Stimulated activated naive B cell treated with anti-CD40 and anti-IgM and Interleukin-4, amounts not matched to agents 10 μg/mL and 1 μg/mL and 100 μg/mL, for 72 hours (primary cell): Measurements from ENCODE around the gene CLEC16A.

Source experiments
- ATAC-seq, 2 donors: fragments of 150-1000 bp; cut with Tn5 transposase; replicated peaks; 2 replicates each; pipeline ENCODE4 v1.10.0; 2021; ENCODE audit warnings: moderate library complexity in 1 of 2
- DNase-seq: peaks from one replicate; pipeline ENCODE4 v3.0.0; 2021
- H3K27ac Mint-ChIP-seq: one replicate; pipeline ENCODE4 v1.8.0; 2022; ENCODE audit warnings: mild to moderate bottlenecking, mixed read lengths
- H3K27me3 Mint-ChIP-seq, 2 donors: one replicate each; pipeline ENCODE4 v1.8.0; 2022; ENCODE audit warnings: mixed read lengths in 2 of 2
- H3K36me3 Mint-ChIP-seq, 2 donors: one replicate each; pipeline ENCODE4 v1.8.0; 2022; ENCODE audit warnings: mixed read lengths in 2 of 2, mild to moderate bottlenecking in 1 of 2
- H3K4me1 Mint-ChIP-seq, 2 donors: one replicate each; pipeline ENCODE4 v1.8.0; 2022; ENCODE audit warnings: mixed read lengths in 2 of 2, mild to moderate bottlenecking in 1 of 2
- H3K4me3 Mint-ChIP-seq, 2 donors: one replicate each; pipeline ENCODE4 v1.8.0; 2022; ENCODE audit warnings: mild to moderate bottlenecking in 2 of 2, mixed read lengths in 2 of 2, moderate library complexity in 1 of 2
- H3K9me3 Mint-ChIP-seq, 2 donors: one replicate each; pipeline ENCODE4 v1.8.0; 2022; ENCODE audit warnings: mixed read lengths in 2 of 2, mild to moderate bottlenecking in 1 of 2

Gene CLEC16A

GRCh38 chr16:11196286-11196828 is 252.0 kb downstream of the CLEC16A start:
- Mint-ChIP-seq H3K27ac (no peak overlapping the region), H3K36me3 (peaks cover 20 to 35% of the 10 kb centered on the region in 2 donors), H3K4me3 (no peak overlapping the region), H3K4me1 (peaks cover 44 to 50% of the 10 kb centered on the region in 2 donors), H3K9me3 (no peaks in the 10 kb centered on the region), H3K27me3 (no peaks in the 10 kb centered on the region)
- ATAC-seq = no peak
- DNase-seq = no peak

GRCh38 chr16:11198375-11198774 is 254.0 kb downstream of the CLEC16A start:
- no peak for ATAC-seq
- peaks cover 58 to 62% of the 10 kb centered on the region in 2 donors for H3K4me1 Mint-ChIP-seq
- H3K4me3 Mint-ChIP-seq = no peak overlapping the region
- peak overlapping the region; percentile 72 for H3K27ac Mint-ChIP-seq
- no peaks in the 10 kb centered on the region for H3K27me3 Mint-ChIP-seq
- H3K36me3 Mint-ChIP-seq = peaks cover 20 to 38% of the 10 kb centered on the region in 2 donors
- no peak for DNase-seq
- H3K9me3 Mint-ChIP-seq = no peaks in the 10 kb centered on the region

GRCh38 chr16:11198828-11199227 is 254.5 kb downstream of the CLEC16A start:
- DNase-seq = no peak
- ATAC-seq = no peak
- Mint-ChIP-seq H3K9me3 (no peaks in the 10 kb centered on the region), H3K36me3 (peaks cover 20 to 34% of the 10 kb centered on the region in 2 donors), H3K4me3 (no peak overlapping the region), H3K27me3 (no peaks in the 10 kb centered on the region), H3K27ac (peak overlapping the region; percentile 9), H3K4me1 (peaks cover 55 to 62% of the 10 kb centered on the region in 2 donors)

DNA sequence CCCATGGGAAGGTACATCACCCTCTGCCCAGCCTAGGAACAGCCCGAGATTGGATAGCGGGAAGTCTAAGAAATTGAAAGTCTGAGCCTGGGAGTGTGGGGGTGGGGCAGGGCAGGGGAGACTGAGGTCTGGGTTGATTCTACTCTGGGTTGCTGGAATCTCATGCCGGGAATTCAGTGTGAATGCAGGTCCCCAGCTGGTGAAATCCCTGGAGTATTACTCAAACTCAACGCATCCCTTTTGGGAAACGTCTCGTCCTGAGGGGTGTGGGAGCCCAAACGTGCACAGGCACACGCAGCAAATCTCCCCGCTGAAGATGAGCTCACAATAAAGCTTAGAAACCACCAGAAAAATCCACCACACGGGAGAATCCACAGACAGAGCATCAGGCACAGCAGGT is 256.2 kb downstream of the CLEC16A start:
- H3K9me3 Mint-ChIP-seq = no peaks in the 10 kb centered on the region
- H3K27ac Mint-ChIP-seq = peak overlapping the region; percentile 98
- H3K4me3 Mint-ChIP-seq = no peak overlapping the region
- peaks cover 59 to 66% of the 10 kb centered on the region in 2 donors for H3K4me1 Mint-ChIP-seq
- H3K27me3 Mint-ChIP-seq = no peaks in the 10 kb centered on the region
- DNase-seq (no peak), ATAC-seq (no peak)
- H3K36me3 Mint-ChIP-seq = peaks cover 11 to 28% of the 10 kb centered on the region in 2 donors

GRCh38 chr16:11201498-11202259 is 257.3 kb downstream of the CLEC16A start:
- DNase-seq (peak; percentile 46), ATAC-seq (peak in 1 of 2 donors; percentile 7)
- H3K27me3 Mint-ChIP-seq = no peaks in the 10 kb centered on the region
- no peaks in the 10 kb centered on the region for H3K9me3 Mint-ChIP-seq
- peaks cover 2 to 19% of the 10 kb centered on the region in 2 donors for H3K36me3 Mint-ChIP-seq
- H3K4me3 Mint-ChIP-seq = peak overlapping the region; percentile 66 to 69
- H3K4me1 Mint-ChIP-seq = peaks cover 66 to 77% of the 10 kb centered on the region in 2 donors
- H3K27ac Mint-ChIP-seq = peak overlapping the region; percentile 98

DNA sequence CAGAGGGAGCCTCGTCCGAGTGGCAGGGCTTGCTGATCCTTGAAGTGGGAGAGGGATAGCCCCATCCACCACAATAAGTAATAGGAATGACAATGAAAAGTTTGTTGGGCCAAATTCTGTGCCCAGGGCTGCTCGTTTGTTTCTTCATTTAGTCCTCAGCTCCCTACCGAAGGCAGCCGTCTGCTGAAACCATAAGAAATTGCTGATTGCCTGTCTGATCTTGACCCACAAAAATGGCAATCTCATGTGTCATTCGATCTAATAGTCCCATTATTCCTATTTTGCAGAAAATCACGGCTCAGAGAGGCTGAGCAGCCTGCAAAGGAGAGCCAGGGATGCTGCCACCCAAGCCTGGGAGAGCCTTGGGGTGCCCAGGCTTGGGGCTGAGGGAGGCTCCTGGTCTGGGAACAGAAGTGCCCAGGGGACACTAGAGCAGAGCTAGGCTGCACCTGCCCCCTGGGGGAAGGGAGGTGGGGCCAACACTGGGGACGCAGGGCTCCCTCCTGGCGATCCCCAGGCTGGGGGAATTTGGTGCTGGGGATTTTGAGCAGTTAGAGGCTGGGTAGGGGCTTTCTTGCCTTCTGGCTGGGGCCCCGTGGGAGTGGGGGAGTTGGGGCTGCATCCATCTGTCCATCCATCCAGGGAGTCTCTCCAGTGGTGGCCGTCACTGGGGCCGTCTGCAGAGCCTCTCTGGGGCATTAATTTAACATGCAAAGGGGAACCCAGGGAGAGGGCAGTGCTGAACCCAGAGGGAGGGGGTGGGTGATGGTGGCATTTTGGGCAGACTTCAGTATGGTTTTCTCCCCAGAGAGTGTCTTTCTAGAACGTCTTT is 258.1 kb downstream of the CLEC16A start:
- peak overlapping the region; percentile 66 to 69 for H3K4me3 Mint-ChIP-seq
- peak overlapping the region; percentile 98 for H3K27ac Mint-ChIP-seq
- peak; percentile 89 for DNase-seq

GRCh38 chr16:11203111-11203623 is 258.8 kb downstream of the CLEC16A start:
- DNase-seq (no peak), ATAC-seq (peak; percentile 54 to 55)
- Mint-ChIP-seq H3K36me3 (peaks cover 4 to 22% of the 10 kb centered on the region in 2 donors), H3K27ac (peak overlapping the region; percentile 98), H3K4me3 (peak overlapping the region; percentile 55 to 66), H3K4me1 (peaks cover 70 to 81% of the 10 kb centered on the region in 2 donors), H3K27me3 (no peaks in the 10 kb centered on the region), H3K9me3 (peaks cover 2 to 6% of the 10 kb centered on the region in 2 donors)

More for the DNA sequence above, 258.1 kb downstream of the CLEC16A start:
- H3K36me3 Mint-ChIP-seq = peaks cover 4 to 17% of the 10 kb centered on the region in 2 donors
- peak; percentile 73 to 79 for ATAC-seq
- H3K9me3 Mint-ChIP-seq = peaks cover 2 to 3% of the 10 kb centered on the region in 2 donors
- H3K27me3 Mint-ChIP-seq = no peaks in the 10 kb centered on the region
- H3K4me1 Mint-ChIP-seq = peaks cover 72 to 83% of the 10 kb centered on the region in 2 donors

GRCh38 chr16:11204513-11205047 is 260.2 kb downstream of the CLEC16A start:
- Mint-ChIP-seq H3K36me3 (peaks cover 3 to 22% of the 10 kb centered on the region in 2 donors), H3K4me1 (peaks cover 70 to 86% of the 10 kb centered on the region in 2 donors), H3K4me3 (peak overlapping the region in 1 of 2 donors; percentile 13), H3K27me3 (no peaks in the 10 kb centered on the region), H3K9me3 (peaks cover 2 to 6% of the 10 kb centered on the region in 2 donors), H3K27ac (peak overlapping the region; percentile 99)
- no peak for DNase-seq
- ATAC-seq = no peak

GRCh38 chr16:11205065-11205699 is 260.8 kb downstream of the CLEC16A start:
- Mint-ChIP-seq H3K27me3 (no peaks in the 10 kb centered on the region), H3K27ac (peak overlapping the region; percentile 99), H3K36me3 (peaks cover 3 to 22% of the 10 kb centered on the region in 2 donors), H3K9me3 (peaks cover 2 to 6% of the 10 kb centered on the region in 2 donors), H3K4me3 (no peak overlapping the region), H3K4me1 (peaks cover 73 to 91% of the 10 kb centered on the region in 2 donors)
- DNase-seq (no peak), ATAC-seq (no peak)

GRCh38 chr16:11205754-11206581 is 261.6 kb downstream of the CLEC16A start:
- Mint-ChIP-seq H3K36me3 (peaks cover 3 to 22% of the 10 kb centered on the region in 2 donors), H3K4me1 (peaks cover 69 to 89% of the 10 kb centered on the region in 2 donors)

GRCh38 chr16:11207646-11208045 is 263.3 kb downstream of the CLEC16A start:
- peaks cover 9 to 12% of the 10 kb centered on the region in 2 donors for H3K27me3 Mint-ChIP-seq
- peaks cover 3 to 22% of the 10 kb centered on the region in 2 donors for H3K36me3 Mint-ChIP-seq
- H3K9me3 Mint-ChIP-seq = peaks cover 2 to 6% of the 10 kb centered on the region in 2 donors
- H3K4me1 Mint-ChIP-seq = peaks cover 61 to 86% of the 10 kb centered on the region in 2 donors
- peak overlapping the region; percentile 99 for H3K27ac Mint-ChIP-seq
- DNase-seq (no peak), ATAC-seq (no peak)
- H3K4me3 Mint-ChIP-seq = no peak overlapping the region

More at GRCh38 chr16:11205754-11206581, 261.6 kb downstream of the CLEC16A start:
- DNase-seq (no peak), ATAC-seq (no peak)
- Mint-ChIP-seq H3K27me3 (peaks cover under 1 to 3% of the 10 kb centered on the region in 2 donors), H3K4me3 (no peak overlapping the region), H3K9me3 (peaks cover 2 to 6% of the 10 kb centered on the region in 2 donors), H3K27ac (peak overlapping the region; percentile 99)

DNA sequence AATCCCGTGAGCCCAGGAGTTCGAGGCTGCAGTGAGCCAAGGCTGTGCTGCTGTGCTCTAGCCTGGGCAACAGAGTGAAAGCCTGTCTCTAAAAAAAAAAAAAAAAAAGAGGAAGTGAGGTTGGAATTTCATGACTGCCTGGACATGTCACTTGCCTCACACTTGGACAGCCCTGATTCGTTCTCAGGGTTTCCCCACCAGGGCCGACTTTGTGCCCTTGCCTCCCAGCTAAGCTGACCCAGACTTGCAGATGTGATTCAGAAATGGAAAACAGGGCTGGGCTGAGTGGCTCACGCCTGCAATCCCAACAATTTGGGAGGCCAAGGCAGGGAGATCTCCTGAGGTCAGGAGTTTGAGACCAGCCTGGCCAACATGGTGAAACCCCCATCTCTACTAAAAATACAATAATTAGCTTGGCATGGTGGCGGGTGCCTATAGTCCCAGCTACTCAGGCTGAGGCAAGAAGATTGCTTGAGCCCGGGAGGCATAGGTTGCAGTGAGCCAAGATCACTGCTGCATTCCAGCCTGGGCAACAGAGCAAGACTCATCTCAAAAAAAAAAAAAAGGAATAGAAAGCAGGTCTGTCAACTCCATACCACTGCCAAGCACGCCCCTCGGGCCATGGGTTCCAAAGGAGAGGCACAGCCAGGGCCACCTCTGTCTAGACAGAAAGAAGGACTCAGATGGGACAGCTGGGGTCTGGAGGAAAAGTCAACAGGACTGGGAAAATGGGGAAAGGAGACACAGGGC is 264.7 kb downstream of the CLEC16A start:
- ATAC-seq = peak; percentile 60 to 65
- H3K27me3 Mint-ChIP-seq = peaks cover 9 to 12% of the 10 kb centered on the region in 2 donors

More for the DNA sequence above, 264.7 kb downstream of the CLEC16A start:
- DNase-seq = no peak
- peaks cover 62 to 86% of the 10 kb centered on the region in 2 donors for H3K4me1 Mint-ChIP-seq
- peaks cover 2 to 6% of the 10 kb centered on the region in 2 donors for H3K9me3 Mint-ChIP-seq
- peak overlapping the region; percentile 79 for H3K27ac Mint-ChIP-seq
- H3K36me3 Mint-ChIP-seq = peaks cover 3 to 17% of the 10 kb centered on the region in 2 donors
- no peak overlapping the region for H3K4me3 Mint-ChIP-seq
